HepG2 (cell line): ENCODE data around the gene IQSEC1. TPM values are rescaled to one million over a fixed set of nuclear protein-coding genes. Genes with fewer than 3 reads are reported as not detected.

ENCODE experiments used
- ATM ChIP-seq: fragments of 450-650 bp; IDR thresholded peaks from 2 replicates; pipeline ENCODE4 v1.7.1; 2017; ENCODE audit warnings: mild to moderate bottlenecking, borderline replicate concordance
- FIP1L1 ChIP-seq: fragments of 200-400 bp; formaldehyde crosslinking; IDR thresholded peaks from 2 replicates; pipeline ENCODE4 v1.6.1; 2018; ENCODE audit warnings: low read depth, mild to moderate bottlenecking, low read length, moderate library complexity, borderline replicate concordance; ENCODE audit not compliant: insufficient read depth
- HIVEP1 ChIP-seq: sonication (generic); formaldehyde crosslinking; IDR thresholded peaks from 2 replicates; pipeline ENCODE4 v1.4.0; 2020; ENCODE audit warnings: mild to moderate bottlenecking, missing genetic modification reagents
- HMGA1 ChIP-seq: sonication (generic); formaldehyde crosslinking; conservative IDR thresholded peaks from 2 replicates; pipeline ENCODE4 v1.4.0; 2020; ENCODE audit warnings: missing genetic modification reagents
- MED8 ChIP-seq: sonication (generic); formaldehyde crosslinking; IDR thresholded peaks from 2 replicates; pipeline ENCODE4 v1.8.1; 2023; ENCODE audit warnings: mild to moderate bottlenecking, missing genetic modification reagents; ENCODE audit not compliant: insufficient replicate concordance
- MTF2 ChIP-seq: sonication (generic); formaldehyde crosslinking; IDR thresholded peaks from 2 replicates; pipeline ENCODE4 v1.5.0; 2020; ENCODE audit warnings: missing genetic modification reagents, borderline replicate concordance
- NAIF1 ChIP-seq: sonication (generic); formaldehyde crosslinking; IDR thresholded peaks from 2 replicates; pipeline ENCODE4 v1.5.0; 2020; ENCODE audit warnings: mild to moderate bottlenecking, missing genetic modification reagents, borderline replicate concordance
- NR2C2 ChIP-seq: sonication (generic); formaldehyde crosslinking; IDR thresholded peaks from 2 replicates; pipeline ENCODE4 v1.4.0; 2020; ENCODE audit warnings: missing genetic modification reagents, mild to moderate bottlenecking, moderate library complexity, borderline replicate concordance
- POLR2AphosphoS5 ChIP-seq: IDR thresholded peaks from 2 replicates; pipeline ENCODE4 v1.6.1; 2012; ENCODE audit warnings: low read depth, low read length
- RARA ChIP-seq: IDR thresholded peaks from 2 replicates; pipeline ENCODE4 v1.6.1; 2016; ENCODE audit warnings: missing genetic modification reagents, missing compliant biosample characterization
- SP5 ChIP-seq: IDR thresholded peaks from 2 replicates; pipeline ENCODE4 v1.6.1; 2016; ENCODE audit warnings: low read depth, borderline replicate concordance
- SRY ChIP-seq: sonication (generic); formaldehyde crosslinking; IDR thresholded peaks from 2 replicates; pipeline ENCODE4 v1.8.0; 2022; ENCODE audit warnings: mild to moderate bottlenecking, missing genetic modification reagents
- TCF7 ChIP-seq: sonication (generic); IDR thresholded peaks from 2 replicates; pipeline ENCODE4 v1.6.1; 2016; ENCODE audit warnings: antibody characterized with exemption, low read depth
- XRCC5 ChIP-seq: fragments of 200-400 bp; formaldehyde crosslinking; optimal IDR thresholded peaks from 2 replicates; pipeline ENCODE3; 2017; ENCODE audit warnings: mild to moderate bottlenecking, low read length
- ZBTB7A ChIP-seq: sonication (generic); formaldehyde crosslinking; IDR thresholded peaks from 2 replicates; pipeline ENCODE4 v1.8.0; 2022; ENCODE audit warnings: mild to moderate bottlenecking, missing genetic modification reagents
- ZFP1 ChIP-seq: IDR thresholded peaks from 2 replicates; pipeline ENCODE4 v1.6.1; 2016
- ZFP41 ChIP-seq: sonication (generic); formaldehyde crosslinking; IDR thresholded peaks from 2 replicates; pipeline ENCODE4 v1.4.0; 2020; ENCODE audit warnings: mild to moderate bottlenecking, missing genetic modification reagents, borderline replicate concordance
- ZMAT3 ChIP-seq: sonication (generic); formaldehyde crosslinking; conservative IDR thresholded peaks from 2 replicates; pipeline ENCODE4 v1.7.0; 2021; ENCODE audit warnings: missing genetic modification reagents
- ZNF512B ChIP-seq: sonication (generic); formaldehyde crosslinking; IDR thresholded peaks from 2 replicates; pipeline ENCODE4 v1.5.1; 2020; ENCODE audit warnings: missing genetic modification reagents, mild to moderate bottlenecking, borderline replicate concordance
- ZNF616 ChIP-seq: sonication (generic); formaldehyde crosslinking; IDR thresholded peaks from 2 replicates; pipeline ENCODE4 v1.5.0; 2020; ENCODE audit warnings: low read depth, mild to moderate bottlenecking, missing genetic modification reagents
- ZSCAN21 ChIP-seq: sonication (generic); formaldehyde crosslinking; IDR thresholded peaks from 2 replicates; pipeline ENCODE4 v1.8.0; 2022; ENCODE audit warnings: mild to moderate bottlenecking, missing genetic modification reagents, moderate library complexity, borderline replicate concordance
- polyA plus RNA-seq, 8 experiments: library from polyadenylated mRNA; depleted of rRNA in 3 of 8; stranded (reverse) in 7 of 8; unstranded in 1 of 8; fragments of >200 nt; fragmentation: Illumina TruSeq in 4 of 8; extraction: Trizol in 4 of 8; gene quantifications; 2 replicates each; pipeline versions ENCODE4 v1.2.1 to v1.2.3, GENCODE V29; 2011 to 2016; ENCODE audit warnings: low read depth in 4 of 8, missing spikeins in 1 of 8, mixed read lengths in 1 of 8; ENCODE audit not compliant: insufficient read depth in 1 of 8
- total RNA-seq, 5 experiments: library from RNA; depleted of rRNA; stranded (reverse); fragments of >200 nt; fragmentation: Illumina TruSeq; extraction: Trizol; gene quantifications; 2 replicates each; pipeline ENCODE4 v1.2.3, GENCODE V29; 2016; ENCODE audit warnings: low read depth in 1 of 5
- TF ChIP-seq, protein P1 (sequence below): sonication (generic); formaldehyde crosslinking; IDR thresholded peaks from 2 replicates; pipeline ENCODE4 v1.8.0; 2022; ENCODE audit warnings: low read depth, missing genetic modification reagents
- TF ChIP-seq, protein P2 (sequence below), 2 experiments: sonication (generic) in 1 of 2; formaldehyde crosslinking in 1 of 2; IDR thresholded peaks; 2 replicates each; pipeline versions ENCODE4 v1.4.0 to v1.6.1; 2018 to 2020; ENCODE audit warnings: missing genetic modification reagents in 2 of 2, borderline replicate concordance in 1 of 2, low read depth in 1 of 2, mild to moderate bottlenecking in 1 of 2, missing biosample characterization in 1 of 2

The IQSEC1 gene
- total and polyA plus RNA-seq, 2 of the 13 experiments (the other 11 are each of a cell fraction or from before 2014, with no cell fraction given), result 17.4 to 20.2 TPM

DNA sequence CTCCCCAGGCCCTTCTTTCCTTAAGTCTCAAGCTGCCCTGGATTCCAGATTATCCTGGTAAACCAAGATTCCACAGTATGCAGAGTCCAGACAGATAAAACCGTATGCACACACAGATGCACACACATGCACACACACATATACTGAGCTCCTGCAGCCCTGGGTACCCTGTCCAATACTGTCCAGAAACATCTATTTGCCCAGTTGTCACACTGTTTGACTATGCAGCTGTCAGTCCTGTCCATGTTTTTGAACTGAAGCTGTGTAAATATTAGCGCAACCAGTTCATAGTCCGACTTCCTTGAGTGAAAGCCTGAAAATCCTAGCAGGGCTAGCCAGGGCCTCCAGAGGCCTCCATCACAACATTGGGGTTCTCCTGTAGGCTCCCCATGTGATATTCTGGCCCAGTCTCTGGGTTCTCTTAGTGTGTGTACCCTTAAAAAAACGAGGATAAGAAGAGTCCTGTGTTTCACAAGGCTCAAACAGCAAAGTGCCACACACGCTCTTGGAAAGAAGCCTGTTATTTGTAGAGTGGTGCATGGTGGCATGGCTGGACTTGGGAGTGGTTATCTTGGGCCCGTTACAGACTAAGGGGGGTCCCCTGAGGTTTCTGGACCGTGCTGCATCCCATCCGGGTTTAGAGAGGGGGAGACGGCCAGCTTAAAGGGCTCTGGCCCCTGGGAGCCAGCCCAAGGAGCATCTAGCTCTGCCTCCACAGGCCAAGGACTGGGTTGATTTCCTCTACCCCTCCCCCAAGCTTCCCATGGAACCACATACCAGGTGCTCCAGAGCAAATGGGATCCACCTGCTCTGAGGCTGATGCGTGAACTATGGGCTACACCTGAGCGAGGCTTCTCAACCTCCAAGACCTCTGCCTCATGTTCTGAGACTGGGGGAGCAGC, 108.3 kb downstream of the IQSEC1 start (continued):
- no peak for TF ChIP-seq ZNF512B
- TF ChIP-seq HMGA1 (CRISPR knock-in tag), result no peak
- no peak; the same call in 1 of the 2 replicates for TF ChIP-seq ZMAT3 (CRISPR knock-in tag)
- TF ChIP-seq, protein P1, sequence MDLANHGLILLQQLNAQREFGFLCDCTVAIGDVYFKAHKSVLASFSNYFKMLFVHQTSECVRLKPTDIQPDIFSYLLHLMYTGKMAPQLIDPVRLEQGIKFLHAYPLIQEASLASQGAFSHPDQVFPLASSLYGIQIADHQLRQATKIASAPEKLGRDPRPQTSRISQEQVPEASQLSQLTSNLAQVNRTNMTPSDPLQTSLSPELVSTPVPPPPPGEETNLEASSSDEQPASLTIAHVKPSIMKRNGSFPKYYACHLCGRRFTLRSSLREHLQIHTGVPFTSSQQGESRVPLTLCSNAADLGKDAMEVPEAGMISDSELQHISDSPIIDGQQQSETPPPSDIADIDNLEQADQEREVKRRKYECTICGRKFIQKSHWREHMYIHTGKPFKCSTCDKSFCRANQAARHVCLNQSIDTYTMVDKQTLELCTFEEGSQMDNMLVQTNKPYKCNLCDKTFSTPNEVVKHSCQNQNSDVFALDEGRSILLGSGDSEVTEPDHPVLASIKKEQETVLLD (CRISPR knock-in tag), result no peak
- TF ChIP-seq, protein P2, sequence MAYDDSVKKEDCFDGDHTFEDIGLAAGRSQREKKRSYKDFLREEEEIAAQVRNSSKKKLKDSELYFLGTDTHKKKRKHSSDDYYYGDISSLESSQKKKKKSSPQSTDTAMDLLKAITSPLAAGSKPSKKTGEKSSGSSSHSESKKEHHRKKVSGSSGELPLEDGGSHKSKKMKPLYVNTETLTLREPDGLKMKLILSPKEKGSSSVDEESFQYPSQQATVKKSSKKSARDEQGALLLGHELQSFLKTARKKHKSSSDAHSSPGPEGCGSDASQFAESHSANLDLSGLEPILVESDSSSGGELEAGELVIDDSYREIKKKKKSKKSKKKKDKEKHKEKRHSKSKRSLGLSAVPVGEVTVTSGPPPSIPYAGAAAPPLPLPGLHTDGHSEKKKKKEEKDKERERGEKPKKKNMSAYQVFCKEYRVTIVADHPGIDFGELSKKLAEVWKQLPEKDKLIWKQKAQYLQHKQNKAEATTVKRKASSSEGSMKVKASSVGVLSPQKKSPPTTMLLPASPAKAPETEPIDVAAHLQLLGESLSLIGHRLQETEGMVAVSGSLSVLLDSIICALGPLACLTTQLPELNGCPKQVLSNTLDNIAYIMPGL (CRISPR knock-in tag; IDR thresholded peaks at IDR 0.05; ENCODE audit: borderline replicate concordance in 1 of 2, low read depth in 1 of 2), result peak; percentile 38 to 64; a peak in 3 of 4 replicates
- no peak for TF ChIP-seq MTF2 (CRISPR knock-in tag)
- TF ChIP-seq NAIF1 (CRISPR knock-in tag), result no peak
- TF ChIP-seq NR2C2 (CRISPR knock-in tag), result peak; percentile 24; the same call in 1 of the 2 replicates
- TF ChIP-seq ZFP1 (CRISPR knock-in tag), result peak; percentile 74; the same call in 1 of the 2 replicates
- 0 out of 2 replicates have a peak, but pooled peaks have one; percentile 14 for TF ChIP-seq ZFP41 (CRISPR knock-in tag)
- TF ChIP-seq TCF7, result peak; percentile 88
- peak; percentile 53 for TF ChIP-seq POLR2AphosphoS5
- no peak for TF ChIP-seq HIVEP1 (CRISPR knock-in tag)
- no peak for TF ChIP-seq FIP1L1
- no peak for TF ChIP-seq ATM
- no peak for TF ChIP-seq ZNF616 (CRISPR knock-in tag)
- peak; percentile 72 for TF ChIP-seq XRCC5
- peak; percentile 70 for TF ChIP-seq SP5 (CRISPR knock-in tag)
- TF ChIP-seq RARA (CRISPR knock-in tag), result peak; percentile 84
- peak; percentile 45; the same call in 1 of the 2 replicates for TF ChIP-seq SRY (CRISPR knock-in tag)
- TF ChIP-seq ZBTB7A (CRISPR knock-in tag), result no peak
- no peak for TF ChIP-seq MED8 (CRISPR knock-in tag)
- peak; percentile 91 for TF ChIP-seq ZSCAN21 (CRISPR knock-in tag)
